Endothelial cell (in vitro differentiated cells): Measurements from ENCODE around the gene HOXD8. TPM values are rescaled to one million over a fixed set of nuclear protein-coding genes. Genes with fewer than 3 reads are reported as not detected.

Experiments used
- DNase-seq: peaks from one replicate; pipeline ENCODE4 v3.0.0; 2021; ENCODE audit warnings: low spot score
- H3K27ac Mint-ChIP-seq: one replicate; pipeline ENCODE4 v1.8.0; 2021; ENCODE audit warnings: mixed read lengths, inconsistent platforms; ENCODE audit not compliant: unreplicated experiment
- H3K27me3 Mint-ChIP-seq: one replicate; pipeline ENCODE4 v1.8.0; 2021; ENCODE audit warnings: mild to moderate bottlenecking, moderate library complexity, mixed read lengths, inconsistent platforms; ENCODE audit not compliant: unreplicated experiment
- H3K36me3 Mint-ChIP-seq: one replicate; pipeline ENCODE4 v1.8.0; 2021; ENCODE audit warnings: mild to moderate bottlenecking, low read depth, mixed read lengths, inconsistent platforms; ENCODE audit not compliant: unreplicated experiment
- H3K4me1 Mint-ChIP-seq: one replicate; pipeline ENCODE4 v1.8.0; 2021; ENCODE audit warnings: mild to moderate bottlenecking, mixed read lengths, inconsistent platforms; ENCODE audit not compliant: unreplicated experiment
- H3K4me3 Mint-ChIP-seq: one replicate; pipeline ENCODE4 v1.8.0; 2021; ENCODE audit warnings: mild to moderate bottlenecking, mixed read lengths, inconsistent platforms; ENCODE audit not compliant: unreplicated experiment
- H3K9me3 Mint-ChIP-seq: one replicate; pipeline ENCODE4 v1.8.0; 2021; ENCODE audit warnings: mixed read lengths, inconsistent platforms; ENCODE audit not compliant: unreplicated experiment
- CTCF ChIP-seq: fragments of 200-600 bp; sonication (generic); IDR thresholded peaks from one replicate; pipeline ENCODE4 v1.5.0; 2021; ENCODE audit warnings: antibody characterized with exemption; ENCODE audit not compliant: unreplicated experiment
- total RNA-seq: library from RNA; stranded (reverse); fragmentation: NEBNext Ultra II Directional; extraction: Animal tissue kit (Norgen Biotek cat#: 25700); gene quantifications from one replicate; pipeline ENCODE4 v1.2.1, GENCODE V29; 2021; ENCODE audit not compliant: unreplicated experiment

The HOXD8 gene
- total RNA-seq, 1 donor from 2014 or later = 9.3 TPM

- Mint-ChIP-seq H3K4me3 (peak overlapping the region; percentile 90), H3K4me1 (peaks cover 30% of the 10 kb centered on the region), H3K27ac (peak overlapping the region; percentile 7), H3K36me3 (no peaks in the 10 kb centered on the region), H3K9me3 (no peaks in the 10 kb centered on the region), H3K27me3 (peaks cover 43% of the 10 kb centered on the region)
- peak; percentile 24 for DNase-seq
- TF ChIP-seq CTCF = no peak
Measured at GRCh38 chr2:176128172-176128981, 1.1 kb upstream of the HOXD8 start.

GRCh38 chr2:176129813-176130146 is 275 bp downstream of the HOXD8 start:
- Mint-ChIP-seq H3K4me1 (peaks cover 29% of the 10 kb centered on the region), H3K4me3 (peak overlapping the region; percentile 81), H3K27ac (no peak overlapping the region), H3K27me3 (peaks cover 38% of the 10 kb centered on the region), H3K36me3 (no peaks in the 10 kb centered on the region), H3K9me3 (no peaks in the 10 kb centered on the region)
- no peak for DNase-seq
- no peak for TF ChIP-seq CTCF

- DNase-seq = no peak
- peak overlapping the region; percentile 88 for H3K27ac Mint-ChIP-seq
- H3K4me1 Mint-ChIP-seq = peaks cover 35% of the 10 kb centered on the region
- H3K36me3 Mint-ChIP-seq = peaks cover 2% of the 10 kb centered on the region
- no peak for TF ChIP-seq CTCF
- peaks cover 43% of the 10 kb centered on the region for H3K27me3 Mint-ChIP-seq
- peak overlapping the region; percentile 87 for H3K4me3 Mint-ChIP-seq
- H3K9me3 Mint-ChIP-seq = no peaks in the 10 kb centered on the region
Measured at GRCh38 chr2:176130147-176130956, 847 bp downstream of the HOXD8 start.

GRCh38 chr2:176130957-176131847 is 1.7 kb downstream of the HOXD8 start:
- TF ChIP-seq CTCF = no peak
- Mint-ChIP-seq H3K9me3 (no peaks in the 10 kb centered on the region), H3K4me3 (peak overlapping the region; percentile 87), H3K27me3 (peaks cover 43% of the 10 kb centered on the region), H3K4me1 (peaks cover 35% of the 10 kb centered on the region), H3K36me3 (peaks cover 6% of the 10 kb centered on the region), H3K27ac (peak overlapping the region; percentile 88)
- no peak for DNase-seq
